Vagina (tissue), 2 donors: ENCODE data around the gene TMTC1. TPM values are rescaled to one million over a fixed set of nuclear protein-coding genes. Genes with fewer than 3 reads are reported as not detected.

ENCODE experiments used
- DNase-seq, 2 donors: peaks; one replicate each; pipeline ENCODE4 v3.0.0-alpha.2; 2017; ENCODE audit errors: extremely low spot score in 2 of 2
- H3K27ac ChIP-seq: fragments of 200-600 bp; sonication (generic); one replicate; pipeline ENCODE4 v1.5.1; 2019
- H3K27me3 ChIP-seq: fragments of 200-600 bp; sonication (generic); one replicate; pipeline ENCODE4 v1.5.1; 2019
- H3K36me3 ChIP-seq, 2 donors: fragments of 200-600 bp; sonication (generic); one replicate each; pipeline ENCODE4 v1.5.1; 2017 to 2019
- H3K4me1 ChIP-seq: fragments of 200-600 bp; sonication (generic); one replicate; pipeline ENCODE4 v1.5.1; 2019
- H3K4me3 ChIP-seq, 2 donors: fragments of 200-600 bp; sonication (generic); 1 replicate in 1 of 2; 2 replicates in 1 of 2; pipeline ENCODE4 v1.5.1; 2016 to 2019
- H3K9me3 ChIP-seq: fragments of 200-600 bp; sonication (generic); one replicate; pipeline ENCODE4 v1.5.1; 2019
- CTCF ChIP-seq, 3 experiments: fragments of 450-650 bp in 2 of 3; fragments of 200-600 bp in 1 of 3; sonication (generic) in 1 of 3; IDR thresholded peaks; one replicate each; pipeline ENCODE4 v1.5.1; 2017 to 2019; ENCODE audit warnings: antibody characterized with exemption in 3 of 3, mild to moderate bottlenecking in 2 of 3, moderate library complexity in 2 of 3
- POLR2A ChIP-seq, 2 donors: fragments of 450-650 bp; IDR thresholded peaks; one replicate each; pipeline ENCODE4 v1.6.1; 2017; ENCODE audit warnings: antibody characterized with exemption in 2 of 2, mild to moderate bottlenecking in 2 of 2, moderate library complexity in 2 of 2
- POLR2AphosphoS5 ChIP-seq, 2 donors: sonication (generic); formaldehyde crosslinking; IDR thresholded peaks; one replicate each; pipeline ENCODE4 v1.9.0; 2017; ENCODE audit warnings: antibody characterized with exemption in 2 of 2, mild to moderate bottlenecking in 2 of 2, low read depth in 1 of 2; ENCODE audit not compliant: insufficient read depth in 1 of 2
- intact Hi-C: fragments of 100-400 bp; cut with DNase I; formaldehyde crosslinking; loops from one replicate; pipeline ENCODE4 v1.15.1; 2023
- total RNA-seq: library from RNA; depleted of rRNA; stranded (reverse); fragments of >200 nt; gene quantifications from one replicate; pipeline ENCODE4 v1.2.3, GENCODE V29; 2016

Gene TMTC1
- total RNA-seq, 1 donor from 2014 or later = 63.8 TPM

- intact Hi-C loops = loop anchor here (10.0 kb wide), 1 partner anchor 49 kb away; the partner anchor contains the start of gene TMTC1
- TF ChIP-seq CTCF (IDR thresholded peaks at IDR 0.05) (no peak), POLR2A (IDR thresholded peaks at IDR 0.05) (no peak), POLR2AphosphoS5 (IDR thresholded peaks at IDR 0.05; ENCODE audit: insufficient read depth in 1 of 2, low read depth in 1 of 2) (no peak)
- no peaks in the 10 kb centered on the region for H3K27me3 ChIP-seq
- no peaks in the 10 kb centered on the region for H3K36me3 ChIP-seq
- no peak for DNase-seq
- no peaks in the 10 kb centered on the region for H3K9me3 ChIP-seq
- H3K4me3 ChIP-seq = no peak overlapping the region
- no peak overlapping the region for H3K27ac ChIP-seq
- peaks cover 20% of the 10 kb centered on the region for H3K4me1 ChIP-seq
Observed at GRCh38 chr12:29735604-29736003, 48.1 kb downstream of the TMTC1 start.

GRCh38 chr12:29734734-29735133, 49.0 kb downstream of the TMTC1 start:
- Histone ChIP-seq H3K4me1 (peaks cover 23% of the 10 kb centered on the region), H3K27ac (no peak overlapping the region), H3K36me3 (no peaks in the 10 kb centered on the region), H3K4me3 (no peak overlapping the region), H3K27me3 (no peaks in the 10 kb centered on the region), H3K9me3 (no peaks in the 10 kb centered on the region)
- TF ChIP-seq CTCF (IDR thresholded peaks at IDR 0.05) (no peak), POLR2A (IDR thresholded peaks at IDR 0.05) (no peak)
- intact Hi-C loops = loop anchor here (10.0 kb wide), 1 partner anchor 50 kb away; the partner anchor contains the start of gene TMTC1
- DNase-seq = no peak

- H3K27ac ChIP-seq = no peak overlapping the region
Observed at GRCh38 chr12:29734305-29734704, 49.4 kb downstream of the TMTC1 start.

GRCh38 chr12:29733501-29733900, 50.2 kb downstream of the TMTC1 start:
- Histone ChIP-seq H3K27ac (no peak overlapping the region), H3K4me1 (peaks cover 23% of the 10 kb centered on the region), H3K4me3 (no peak overlapping the region), H3K9me3 (no peaks in the 10 kb centered on the region), H3K27me3 (no peaks in the 10 kb centered on the region), H3K36me3 (no peaks in the 10 kb centered on the region)
- intact Hi-C loops = loop anchor here (10.0 kb wide), 1 partner anchor 51 kb away; the partner anchor contains the start of gene TMTC1
- DNase-seq = no peak
- no peak for TF ChIP-seq POLR2AphosphoS5 (IDR thresholded peaks at IDR 0.05; ENCODE audit: insufficient read depth in 1 of 2, low read depth in 1 of 2)
- no peak for TF ChIP-seq CTCF (IDR thresholded peaks at IDR 0.05)
- TF ChIP-seq POLR2A (IDR thresholded peaks at IDR 0.05) = no peak

More at GRCh38 chr12:29734305-29734704, 49.4 kb downstream of the TMTC1 start:
- no peak overlapping the region for H3K4me3 ChIP-seq
- no peak for DNase-seq
- no peaks in the 10 kb centered on the region for H3K9me3 ChIP-seq
- intact Hi-C loops = loop anchor here (10.0 kb wide), 1 partner anchor 50 kb away; the partner anchor contains the start of gene TMTC1
- H3K27me3 ChIP-seq = no peaks in the 10 kb centered on the region
- H3K36me3 ChIP-seq = no peaks in the 10 kb centered on the region
- no peak for TF ChIP-seq POLR2A (IDR thresholded peaks at IDR 0.05)
- no peak for TF ChIP-seq CTCF (IDR thresholded peaks at IDR 0.05)
- TF ChIP-seq POLR2AphosphoS5 (IDR thresholded peaks at IDR 0.05; ENCODE audit: insufficient read depth in 1 of 2, low read depth in 1 of 2) = no peak
- H3K4me1 ChIP-seq = peaks cover 23% of the 10 kb centered on the region

GRCh38 chr12:29733060-29733459, 50.7 kb downstream of the TMTC1 start:
- Histone ChIP-seq H3K4me1 (peaks cover 20% of the 10 kb centered on the region), H3K36me3 (no peaks in the 10 kb centered on the region), H3K27me3 (no peaks in the 10 kb centered on the region), H3K27ac (no peak overlapping the region), H3K9me3 (no peaks in the 10 kb centered on the region), H3K4me3 (no peak overlapping the region)
- no peak for DNase-seq
- intact Hi-C loops = loop anchor here (10.0 kb wide), 1 partner anchor 52 kb away; the partner anchor contains the start of gene TMTC1
- TF ChIP-seq CTCF (IDR thresholded peaks at IDR 0.05) = no peak
- TF ChIP-seq POLR2A (IDR thresholded peaks at IDR 0.05) = no peak
- no peak for TF ChIP-seq POLR2AphosphoS5 (IDR thresholded peaks at IDR 0.05; ENCODE audit: insufficient read depth in 1 of 2, low read depth in 1 of 2)
